ENCODE measurements around the gene STX11.

GRCh38 chr6:144234399-144234798 lies 84.1 kb downstream of the STX11 start:
- TF ChIP-seq EZH2 (IDR thresholded peaks at IDR 0.05; ENCODE audit: insufficient read depth, poor library complexity, severe bottlenecking), result no peak
- TF ChIP-seq EZH2phosphoT487 (IDR thresholded peaks at IDR 0.05; ENCODE audit: insufficient read depth, low read depth), result no peak

Measured in GM23248 (cell line).